GM12892 (cell line): ENCODE results near the gene SAMMSON.

Experiments
- POLR2A ChIP-seq: IDR thresholded peaks from 2 replicates; pipeline ENCODE4 v1.6.1; 2011; ENCODE audit warnings: low read depth, low read length, control low read depth
- POLR2AphosphoS5 ChIP-seq: IDR thresholded peaks from 2 replicates; pipeline ENCODE4 v1.6.1; 2011; ENCODE audit warnings: low read depth, low read length, control low read depth

GRCh38 chr3:69999140-70000027, at the start of gene SAMMSON:
- TF ChIP-seq POLR2AphosphoS5 (no peak), POLR2A (no peak)
